Neutrophil (primary cell): ENCODE data around the gene ZBP1.

Source experiments
- H3K27ac ChIP-seq: fragments of 200-600 bp; sonication (generic); 2 replicates; pipeline ENCODE4 v1.5.1; 2016; ENCODE audit warnings: mild to moderate bottlenecking, moderate library complexity
- H3K27me3 ChIP-seq: fragments of 200-600 bp; sonication (generic); 2 replicates; pipeline ENCODE4 v1.6.0; 2016; ENCODE audit warnings: mild to moderate bottlenecking
- H3K36me3 ChIP-seq: fragments of 200-600 bp; sonication (generic); 2 replicates; pipeline ENCODE4 v1.5.1; 2017
- H3K4me1 ChIP-seq, 2 experiments: fragments of 200-600 bp in 1 of 2; sonication (generic) in 1 of 2; 1 replicate in 1 of 2; 2 replicates in 1 of 2; pipeline versions ENCODE4 v1.5.1 to v1.6.1; 2013 to 2016; ENCODE audit warnings: low read depth in 1 of 2, low read length in 1 of 2, mild to moderate bottlenecking in 1 of 2, moderate library complexity in 1 of 2; ENCODE audit not compliant: control insufficient read depth in 1 of 2, insufficient read depth in 1 of 2
- H3K4me3 ChIP-seq, 2 experiments: fragments of 200-600 bp in 1 of 2; sonication (generic) in 1 of 2; 1 replicate in 1 of 2; 2 replicates in 1 of 2; pipeline ENCODE4 v1.5.1; 2013 to 2016; ENCODE audit warnings: low read depth in 1 of 2, low read length in 1 of 2, mild to moderate bottlenecking in 1 of 2, moderate library complexity in 1 of 2
- H3K9me3 ChIP-seq: fragments of 200-600 bp; sonication (generic); 2 replicates; pipeline ENCODE4 v1.5.1; 2016
- TF ChIP-seq, protein P1 (sequence below): fragments of 200-600 bp; sonication (generic); IDR thresholded peaks from 2 replicates; pipeline ENCODE4 v1.5.1; 2016; ENCODE audit warnings: antibody characterized with exemption

The ZBP1 gene

DNA sequence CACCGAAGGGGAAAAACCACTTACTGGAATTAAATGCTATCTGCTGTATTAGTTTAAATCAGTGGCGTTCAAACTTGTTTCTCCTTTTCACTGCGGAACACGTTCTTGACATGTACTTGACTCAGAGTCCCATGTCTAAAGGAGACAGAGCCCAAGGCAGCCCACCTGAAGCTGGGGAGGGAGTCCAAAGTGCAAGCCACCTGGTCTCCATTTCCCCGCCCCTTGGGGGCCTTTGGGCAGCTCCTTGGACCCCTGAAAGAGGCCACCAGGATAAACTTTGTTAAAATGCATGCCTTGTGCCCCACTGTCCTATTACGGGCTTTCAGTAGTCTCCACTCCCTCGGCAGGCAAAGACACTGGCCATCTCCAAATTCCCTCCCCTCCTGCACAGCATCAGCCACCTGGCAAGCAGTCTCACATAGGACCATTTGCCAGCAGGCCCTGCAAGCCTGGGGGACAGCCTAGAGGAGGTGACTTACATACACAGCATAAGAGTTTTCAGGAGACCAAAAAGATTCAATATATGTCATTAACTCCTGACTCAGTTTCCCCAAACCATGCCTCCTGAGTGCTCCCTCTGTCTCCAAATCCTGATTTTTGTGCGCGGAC, 52.7 kb downstream of the ZBP1 start:
- peaks cover 55% of the 10 kb centered on the region for H3K27me3 ChIP-seq
- no peaks in the 10 kb centered on the region for H3K4me1 ChIP-seq
- no peak overlapping the region for H3K27ac ChIP-seq
- no peaks in the 10 kb centered on the region for H3K9me3 ChIP-seq
- TF ChIP-seq, protein P1, sequence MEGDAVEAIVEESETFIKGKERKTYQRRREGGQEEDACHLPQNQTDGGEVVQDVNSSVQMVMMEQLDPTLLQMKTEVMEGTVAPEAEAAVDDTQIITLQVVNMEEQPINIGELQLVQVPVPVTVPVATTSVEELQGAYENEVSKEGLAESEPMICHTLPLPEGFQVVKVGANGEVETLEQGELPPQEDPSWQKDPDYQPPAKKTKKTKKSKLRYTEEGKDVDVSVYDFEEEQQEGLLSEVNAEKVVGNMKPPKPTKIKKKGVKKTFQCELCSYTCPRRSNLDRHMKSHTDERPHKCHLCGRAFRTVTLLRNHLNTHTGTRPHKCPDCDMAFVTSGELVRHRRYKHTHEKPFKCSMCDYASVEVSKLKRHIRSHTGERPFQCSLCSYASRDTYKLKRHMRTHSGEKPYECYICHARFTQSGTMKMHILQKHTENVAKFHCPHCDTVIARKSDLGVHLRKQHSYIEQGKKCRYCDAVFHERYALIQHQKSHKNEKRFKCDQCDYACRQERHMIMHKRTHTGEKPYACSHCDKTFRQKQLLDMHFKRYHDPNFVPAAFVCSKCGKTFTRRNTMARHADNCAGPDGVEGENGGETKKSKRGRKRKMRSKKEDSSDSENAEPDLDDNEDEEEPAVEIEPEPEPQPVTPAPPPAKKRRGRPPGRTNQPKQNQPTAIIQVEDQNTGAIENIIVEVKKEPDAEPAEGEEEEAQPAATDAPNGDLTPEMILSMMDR: no peak
- no peaks in the 10 kb centered on the region for H3K36me3 ChIP-seq
- no peak overlapping the region for H3K4me3 ChIP-seq

DNA sequence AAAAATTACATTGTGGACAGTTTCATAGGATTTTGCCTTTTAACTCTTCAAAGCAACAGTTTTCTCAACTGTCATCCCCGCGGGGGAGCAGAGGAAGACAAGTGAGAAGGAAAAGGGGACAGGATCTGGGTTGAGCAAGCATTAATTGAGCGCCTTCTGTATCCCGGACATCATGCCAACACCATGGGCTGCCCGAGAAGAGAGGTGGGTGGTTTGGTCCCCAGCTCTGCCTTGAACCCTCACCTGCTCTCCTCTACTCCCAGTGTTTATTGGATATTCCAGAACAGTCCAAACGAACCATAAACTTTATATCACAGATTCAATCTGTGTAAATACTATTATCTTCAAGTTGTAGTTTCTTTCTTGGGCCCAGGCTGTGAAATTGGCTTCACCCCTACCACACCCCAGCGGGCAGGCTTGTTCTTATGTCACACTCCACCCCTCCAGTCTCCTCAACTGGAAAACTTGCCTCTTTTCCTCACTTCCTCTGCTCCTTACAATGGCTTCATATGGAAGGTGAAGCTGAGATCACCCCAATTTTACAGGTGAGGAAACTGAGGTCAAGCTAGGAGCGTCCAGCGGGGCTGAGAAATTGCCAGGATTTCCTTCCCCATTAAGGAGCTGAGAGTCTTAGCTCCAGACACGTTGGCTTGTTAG, 53.3 kb downstream of the ZBP1 start:
- Histone ChIP-seq H3K4me3 (no peak overlapping the region), H3K27ac (no peak overlapping the region), H3K9me3 (no peaks in the 10 kb centered on the region), H3K27me3 (peaks cover 50% of the 10 kb centered on the region), H3K4me1 (no peaks in the 10 kb centered on the region), H3K36me3 (no peaks in the 10 kb centered on the region)
- TF ChIP-seq, protein P1: no peak

DNA sequence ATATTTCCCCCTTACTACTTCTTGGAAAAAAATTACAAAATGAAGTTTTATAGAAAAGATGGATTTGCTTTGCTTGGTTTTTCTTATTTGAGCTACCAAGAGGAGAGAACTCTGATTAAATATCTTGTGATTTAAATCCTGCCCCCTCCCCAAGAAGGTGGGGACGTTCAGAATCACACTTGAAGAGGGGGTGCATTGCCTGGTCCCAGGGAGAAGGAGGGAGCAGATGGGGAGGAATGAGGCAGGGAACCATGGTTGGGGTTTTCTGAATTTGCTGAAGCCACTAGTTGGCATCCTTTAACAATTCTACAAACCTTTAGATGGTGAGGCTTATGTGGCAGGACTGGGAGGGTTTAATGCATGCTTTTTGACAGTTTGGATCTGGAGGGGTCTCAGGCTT, 53.8 kb downstream of the ZBP1 start:
- Histone ChIP-seq H3K4me1 (no peaks in the 10 kb centered on the region), H3K27me3 (peaks cover 53% of the 10 kb centered on the region), H3K9me3 (no peaks in the 10 kb centered on the region), H3K27ac (no peak overlapping the region), H3K4me3 (no peak overlapping the region), H3K36me3 (no peaks in the 10 kb centered on the region)
- TF ChIP-seq, protein P1: no peak

DNA sequence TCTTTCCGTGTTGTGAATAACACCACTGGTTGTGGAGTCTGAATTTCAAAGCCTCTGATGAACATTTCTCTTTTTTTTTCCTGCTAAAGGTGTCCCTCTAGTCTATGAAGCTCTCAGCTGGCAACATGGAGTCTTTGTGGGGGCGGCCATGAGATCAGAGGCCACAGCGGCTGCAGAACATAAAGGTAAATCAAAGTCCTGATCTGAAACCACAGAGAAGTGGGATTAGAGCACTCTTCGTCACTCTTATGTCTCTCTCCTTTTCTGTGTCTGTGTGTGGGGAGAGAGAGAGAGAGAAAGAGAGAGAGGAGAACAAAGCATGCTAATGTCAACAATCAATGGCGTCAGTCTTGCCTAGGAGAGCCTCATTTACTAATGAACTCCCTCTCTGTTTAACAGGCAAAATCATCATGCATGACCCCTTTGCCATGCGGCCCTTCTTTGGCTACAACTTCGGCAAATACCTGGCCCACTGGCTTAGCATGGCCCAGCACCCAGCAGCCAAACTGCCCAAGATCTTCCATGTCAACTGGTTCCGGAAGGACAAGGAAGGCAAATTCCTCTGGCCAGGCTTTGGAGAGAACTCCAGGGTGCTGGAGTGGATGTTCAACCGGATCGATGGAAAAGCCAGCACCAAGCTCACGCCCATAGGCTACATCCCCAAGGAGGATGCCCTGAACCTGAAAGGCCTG, 55.1 kb downstream of the ZBP1 start:
- TF ChIP-seq, protein P1: no peak
- Histone ChIP-seq H3K36me3 (no peaks in the 10 kb centered on the region), H3K4me3 (no peak overlapping the region), H3K9me3 (no peaks in the 10 kb centered on the region), H3K27me3 (peaks cover 55% of the 10 kb centered on the region), H3K4me1 (no peaks in the 10 kb centered on the region), H3K27ac (no peak overlapping the region)

DNA sequence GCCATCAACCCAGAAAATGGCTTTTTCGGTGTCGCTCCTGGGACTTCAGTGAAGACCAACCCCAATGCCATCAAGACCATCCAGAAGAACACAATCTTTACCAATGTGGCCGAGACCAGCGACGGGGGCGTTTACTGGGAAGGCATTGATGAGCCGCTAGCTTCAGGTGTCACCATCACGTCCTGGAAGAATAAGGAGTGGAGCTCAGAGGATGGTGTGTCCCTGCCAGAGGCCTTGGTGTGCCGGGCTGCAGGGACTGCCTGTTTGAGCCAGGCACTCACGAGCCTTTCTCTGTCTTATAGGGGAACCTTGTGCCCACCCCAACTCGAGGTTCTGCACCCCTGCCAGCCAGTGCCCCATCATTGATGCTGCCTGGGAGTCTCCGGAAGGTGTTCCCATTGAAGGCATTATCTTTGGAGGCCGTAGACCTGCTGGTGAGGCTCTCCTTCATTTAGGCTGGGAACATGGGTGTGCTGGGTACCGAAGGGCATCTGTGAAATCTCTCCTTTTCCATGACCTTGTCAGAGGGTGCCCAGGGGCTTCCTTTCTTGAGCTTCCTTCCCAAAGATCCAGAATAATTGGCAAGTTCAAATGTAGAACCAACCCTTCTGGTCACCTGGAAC, 55.9 kb downstream of the ZBP1 start:
- Histone ChIP-seq H3K27me3 (peaks cover 55% of the 10 kb centered on the region), H3K4me3 (no peak overlapping the region), H3K4me1 (no peaks in the 10 kb centered on the region), H3K27ac (no peak overlapping the region), H3K36me3 (no peaks in the 10 kb centered on the region), H3K9me3 (no peaks in the 10 kb centered on the region)
- TF ChIP-seq, protein P1: no peak
